Measurements from ENCODE around the gene SRA1.
A peak's percentile ranks its signal among the peaks of the same experiment; 100 is the strongest.
"Not testable (repeated sequence)": the region's sequence is repeated elsewhere in the genome, so short reads cannot be mapped to it uniquely, and the experiment has no call there.

The SRA1 gene
- total RNA-seq = 30.3 to 50.4 (median 38.1) reads per million in 4 donors

- peak; percentile 66 to 91 (median 75) for DNase-seq
These were observed at the start of gene SRA1 for GRCh38 chr5:140557136-140557805. Gene SRA1, minus strand, starts transcription at chr5:140557473. Its CDS starts 21 bp downstream, at chr5:140557452.

DNA sequence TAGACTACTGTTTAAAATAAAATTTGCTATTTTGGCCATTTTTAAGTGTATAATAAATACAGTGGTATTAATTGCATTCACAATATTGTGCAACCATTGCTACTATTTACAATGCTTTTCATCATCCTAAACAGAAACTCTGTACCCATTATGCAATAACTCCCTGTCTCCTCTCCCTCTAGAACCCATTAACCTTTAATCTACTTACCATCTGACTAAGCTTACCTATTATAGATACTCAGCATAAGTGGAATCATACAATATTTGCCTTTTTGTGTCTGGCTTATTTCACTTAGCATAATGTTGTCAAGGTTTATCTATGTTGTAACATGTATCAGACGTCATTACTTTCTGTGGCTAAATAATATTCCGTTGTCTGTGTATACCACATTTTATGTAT lies 49.8 kb upstream of the SRA1 start:
- no peak for DNase-seq

GRCh38 chr5:140605879-140606278 lies 48.6 kb upstream of the SRA1 start:
- no peak for DNase-seq

DNA sequence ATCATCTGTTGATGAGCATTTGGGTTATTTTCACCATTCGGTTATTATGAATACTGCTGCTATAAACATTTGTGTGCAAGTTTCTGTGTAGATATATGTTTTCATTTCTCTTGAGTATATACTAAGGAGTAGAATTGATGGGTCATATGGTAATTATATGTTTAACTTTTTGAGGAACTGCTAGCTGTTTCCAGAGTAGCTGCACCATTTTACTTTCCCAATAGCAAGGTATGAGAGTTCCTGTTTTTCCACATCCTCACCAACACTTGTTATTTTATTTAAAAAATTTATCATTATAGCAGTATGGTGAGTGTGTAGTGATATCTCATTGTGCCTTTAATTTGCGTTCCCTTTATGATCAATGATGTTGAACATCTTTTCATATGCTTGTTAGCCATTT lies 46.5 kb upstream of the SRA1 start:
- DNase-seq = no peak

DNA sequence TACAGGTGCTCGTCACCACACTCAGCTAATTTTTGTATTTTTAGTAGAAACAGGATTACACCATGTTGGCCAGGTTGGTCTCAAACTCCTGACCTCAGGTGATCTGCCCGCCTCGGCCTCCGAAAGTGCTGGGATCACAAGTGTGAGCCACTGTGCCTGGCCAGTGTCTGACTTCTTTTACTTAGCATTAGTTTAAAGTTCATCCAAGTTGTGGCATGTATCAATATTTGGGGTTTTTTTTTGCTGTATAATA lies 46.1 kb upstream of the SRA1 start:
- not testable (repeated sequence) for DNase-seq

GRCh38 chr5:140602147-140602546 lies 44.9 kb upstream of the SRA1 start:
- DNase-seq = no peak

- DNase-seq = no peak
These were observed 42.8 kb upstream of the SRA1 start for GRCh38 chr5:140600096-140600495.

GRCh38 chr5:140598836-140599235 lies 41.6 kb upstream of the SRA1 start:
- no peak for DNase-seq

GRCh38 chr5:140596321-140596741 lies 39.1 kb upstream of the SRA1 start:
- no peak for DNase-seq

GRCh38 chr5:140595538-140596300 lies 38.4 kb upstream of the SRA1 start:
- no peak for DNase-seq

DNA sequence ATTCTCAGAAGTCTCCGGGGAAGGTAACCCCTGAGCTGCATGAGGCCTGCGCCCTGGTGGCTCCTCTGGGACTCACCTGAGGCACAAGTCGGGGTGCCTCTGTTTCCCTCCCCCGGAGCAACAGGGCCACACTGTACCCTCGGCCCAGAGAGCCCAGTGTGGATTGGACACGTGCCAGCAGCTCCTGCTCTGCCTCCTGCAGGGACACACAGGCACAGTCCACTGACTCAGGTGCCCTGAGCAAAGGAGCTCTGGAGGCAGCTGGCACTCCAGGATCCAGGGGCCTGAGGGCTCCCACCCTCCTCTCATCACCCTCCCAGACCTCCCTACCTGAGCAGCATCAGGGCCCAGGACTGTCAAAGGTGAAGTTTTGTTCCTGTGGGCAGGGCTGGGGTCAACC lies 36.9 kb upstream of the SRA1 start:
- no peak for DNase-seq

- DNase-seq = not testable (repeated sequence)
These were observed 35.8 kb upstream of the SRA1 start for GRCh38 chr5:140593070-140593469.

DNA sequence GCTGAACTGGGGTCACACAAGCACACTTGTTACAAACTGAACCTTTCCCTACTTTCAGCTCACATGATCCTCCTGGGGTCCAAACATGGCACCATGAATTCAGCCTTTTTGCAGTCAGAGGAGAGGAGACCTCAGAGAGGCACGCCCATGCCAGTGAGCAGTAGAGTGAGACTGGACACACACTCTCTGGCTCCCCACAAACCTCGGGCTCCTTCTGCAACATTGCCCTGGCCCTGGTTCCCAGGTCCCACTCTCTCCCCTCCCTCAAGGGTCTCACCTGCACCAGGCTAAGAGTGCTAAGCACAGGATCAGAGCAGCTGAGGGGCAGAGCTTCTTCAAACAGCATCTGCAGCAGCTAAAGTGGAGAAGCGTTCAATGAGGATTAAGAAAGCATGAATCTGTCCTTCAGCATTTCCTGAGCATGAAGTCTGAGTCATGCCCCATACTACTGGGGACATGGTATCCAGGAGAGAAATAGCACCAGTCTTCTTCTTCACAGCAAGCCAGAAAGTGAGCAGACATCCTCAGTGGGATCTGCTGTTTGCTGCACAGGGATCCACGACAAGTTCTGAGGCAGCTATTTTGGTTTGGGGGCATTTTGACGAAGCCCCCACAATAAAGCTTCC lies 34.6 kb upstream of the SRA1 start:
- DNase-seq = no peak

- DNase-seq = no peak
These were observed 33.6 kb upstream of the SRA1 start for GRCh38 chr5:140590861-140591260.

DNA sequence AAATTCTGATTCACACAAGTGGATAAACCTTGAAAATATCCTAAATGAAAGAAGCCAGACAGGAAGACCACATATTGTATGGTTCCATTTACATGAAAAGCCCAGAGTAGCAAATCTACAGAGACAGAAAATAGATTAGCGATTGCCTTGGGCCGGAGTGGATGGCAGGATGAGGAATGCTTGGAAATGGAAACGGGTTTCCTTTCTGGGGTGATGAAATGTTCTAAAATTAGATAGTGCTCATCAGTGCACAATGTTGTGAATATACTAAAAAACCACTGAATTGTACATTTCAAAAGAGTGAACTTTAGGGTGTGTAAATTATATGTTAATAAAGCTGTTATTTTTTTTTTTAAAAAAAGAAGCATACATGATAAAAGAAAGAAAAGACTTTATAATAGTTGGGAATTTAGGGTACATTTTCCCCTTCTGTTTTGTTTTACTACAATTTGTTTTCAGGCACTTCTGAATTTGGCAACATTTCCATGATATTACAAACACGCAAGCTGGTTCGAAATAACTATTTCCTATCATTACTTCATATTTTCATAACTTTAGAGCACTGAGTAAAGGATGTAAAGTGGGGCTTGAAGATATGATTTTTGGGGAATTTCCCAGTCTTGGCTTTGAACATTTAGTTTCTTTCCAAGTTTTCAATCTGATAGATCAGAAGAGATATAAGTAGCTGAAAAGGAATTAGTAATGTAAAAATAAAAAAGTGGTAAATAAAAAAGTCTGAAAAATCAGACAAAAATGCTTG lies 31.2 kb upstream of the SRA1 start:
- DNase-seq = no peak

DNA sequence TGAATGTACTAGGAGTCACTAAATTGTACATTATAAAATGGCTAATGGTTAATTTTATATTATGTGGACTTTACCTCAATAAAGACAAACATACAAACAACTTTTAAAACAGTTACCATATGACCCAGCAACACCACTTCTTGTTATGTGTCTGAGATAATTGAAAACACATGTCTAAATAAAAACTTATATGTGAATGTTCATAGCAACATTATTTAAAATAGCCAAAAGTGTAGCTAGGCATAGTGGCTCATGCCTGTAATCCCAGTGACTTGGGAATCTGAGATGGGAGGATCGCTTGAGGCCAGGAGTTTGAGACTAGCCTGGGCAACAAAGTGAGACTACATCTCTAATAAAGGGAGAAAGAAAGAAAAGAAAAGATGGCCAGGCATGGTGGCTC lies 30.2 kb upstream of the SRA1 start:
- no peak for DNase-seq

- not testable (repeated sequence) for DNase-seq
These were observed 22.0 kb upstream of the SRA1 start for GRCh38 chr5:140579188-140579747.

DNA sequence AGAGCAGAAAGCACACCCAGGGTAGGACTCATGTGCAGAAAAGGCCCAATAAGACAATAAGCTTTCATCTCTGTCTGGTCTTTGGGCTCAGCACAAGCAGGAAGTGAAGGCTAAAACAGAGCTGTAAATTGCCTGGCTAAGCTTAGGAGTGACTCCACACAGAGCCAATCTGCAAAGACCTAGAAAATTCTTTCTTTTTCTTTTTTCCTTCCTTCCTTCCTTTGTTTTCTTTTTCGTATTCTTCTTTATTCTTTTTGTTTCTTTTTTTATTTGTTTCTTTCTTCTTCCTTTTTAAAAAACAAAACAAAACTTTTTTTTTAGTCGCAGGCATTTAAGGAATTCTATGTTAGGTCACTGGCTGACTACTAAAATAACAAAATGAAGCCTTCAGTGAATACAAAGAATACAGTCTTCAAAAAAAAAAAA lies 19.5 kb upstream of the SRA1 start:
- no peak for DNase-seq

GRCh38 chr5:140575309-140575708 lies 18.0 kb upstream of the SRA1 start:
- DNase-seq = no peak

GRCh38 chr5:140574165-140574564 lies 16.9 kb upstream of the SRA1 start:
- no peak for DNase-seq

DNA sequence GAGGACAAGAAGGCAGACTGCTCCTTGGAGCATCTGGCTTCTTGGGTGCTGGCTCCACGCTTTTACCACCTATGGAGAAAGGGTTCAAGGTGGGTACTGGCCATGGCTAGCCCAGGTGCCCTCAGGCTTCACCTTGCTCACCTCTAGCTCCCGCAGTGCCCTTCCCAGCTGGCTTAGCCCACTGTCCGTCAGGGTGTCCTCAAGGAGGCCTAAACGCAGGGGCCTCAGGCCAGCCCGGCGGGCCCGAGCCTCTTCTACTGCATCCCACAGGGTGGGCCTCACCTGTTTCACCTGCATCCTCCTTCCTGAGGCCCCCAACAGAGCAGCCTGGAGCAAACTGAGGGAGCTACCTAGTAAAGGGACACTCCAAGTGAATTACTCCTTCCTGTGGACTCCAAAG lies 16.4 kb upstream of the SRA1 start:
- DNase-seq = no peak

DNA sequence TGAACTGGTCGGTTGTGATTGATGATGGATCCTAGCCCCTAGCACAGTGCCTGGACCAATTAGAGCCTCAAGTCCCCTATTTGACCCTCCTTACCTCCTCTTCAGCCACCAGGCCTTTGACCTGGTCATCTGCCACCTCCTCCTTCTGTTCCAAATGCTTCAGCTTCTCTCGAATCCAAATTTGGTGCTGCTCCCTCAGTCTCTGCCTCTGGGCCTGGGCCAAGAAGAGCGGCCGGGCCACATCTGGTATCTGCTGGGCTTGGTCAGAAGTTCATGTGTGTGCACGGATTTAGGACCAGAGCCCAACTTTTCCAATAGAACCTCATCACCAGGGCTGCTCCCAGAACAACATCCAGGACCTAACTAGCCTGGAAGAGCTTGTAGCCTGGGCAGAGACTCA lies 13.8 kb upstream of the SRA1 start:
- DNase-seq = no peak

- no peak for DNase-seq
These were observed 13.2 kb upstream of the SRA1 start for GRCh38 chr5:140570488-140570887.
